SK-N-MC (cell line): ENCODE data around the gene VSTM1.

Experiments
- EZH2 ChIP-seq: fragments of 200-600 bp; sonication (generic); IDR thresholded peaks from one replicate; pipeline ENCODE4 v1.6.1; 2017; ENCODE audit warnings: antibody characterized with exemption
- POLR2AphosphoS5 ChIP-seq: IDR thresholded peaks from 2 replicates; pipeline ENCODE4 v1.6.1; 2012; ENCODE audit warnings: mild to moderate bottlenecking, low read depth, low read length, borderline replicate concordance

DNA sequence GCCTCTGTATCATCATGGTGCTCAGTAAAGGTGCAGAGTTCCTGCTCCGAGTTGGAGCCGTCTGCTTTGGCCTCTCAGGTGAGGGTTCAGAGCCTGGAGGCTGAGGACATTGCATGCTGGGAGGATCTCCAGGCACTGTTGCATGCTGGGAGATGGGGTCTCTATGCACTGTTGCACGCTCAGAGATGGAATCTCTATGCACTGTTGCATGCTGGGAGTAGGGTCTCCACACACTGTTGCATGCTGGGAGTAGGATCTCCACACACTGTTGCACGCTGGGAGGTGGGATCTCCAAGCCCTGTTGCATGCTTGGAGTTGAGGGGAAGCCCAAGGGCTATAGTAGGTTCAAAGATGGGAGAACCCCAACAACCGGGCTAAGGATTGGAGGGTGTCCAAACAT, 64.0 kb downstream of the VSTM1 start:
- TF ChIP-seq POLR2AphosphoS5 (no peak), EZH2 (no peak)
